Fibroblast of skin of right quadriceps (primary cell): Measurements from ENCODE around the gene SS18L1.

Experiments
- DNase-seq: peaks from one replicate; pipeline ENCODE4 v3.0.0-alpha.2; 2013

SS18L1 gene

GRCh38 chr20:62230276-62230675 lies 86.7 kb downstream of the SS18L1 start:
- DNase-seq: no peak

GRCh38 chr20:62230696-62231095 lies 87.1 kb downstream of the SS18L1 start:
- no peak for DNase-seq

- no peak for DNase-seq
Measured at GRCh38 chr20:62231292-62231691, 87.7 kb downstream of the SS18L1 start.
